ENCODE measurements around the gene TBC1D8.

Gene TBC1D8

GRCh38 chr2:101111917-101112771 lies 39.0 kb downstream of the TBC1D8 start:
- DNase-seq (ENCODE audit: low spot score): no peak

GRCh38 chr2:101111262-101111838 lies 39.8 kb downstream of the TBC1D8 start:
- no peak for DNase-seq (ENCODE audit: low spot score)

GRCh38 chr2:101109451-101110118 lies 41.6 kb downstream of the TBC1D8 start:
- no peak for DNase-seq (ENCODE audit: low spot score)

- DNase-seq (ENCODE audit: low spot score): no peak
These were observed 42.8 kb downstream of the TBC1D8 start for GRCh38 chr2:101108357-101108756.

GRCh38 chr2:101107241-101107640 lies 43.9 kb downstream of the TBC1D8 start:
- DNase-seq (ENCODE audit: low spot score): no peak

- DNase-seq (ENCODE audit: low spot score): no peak
These were observed 44.6 kb downstream of the TBC1D8 start for GRCh38 chr2:101106453-101107181.

- DNase-seq (ENCODE audit: low spot score): no peak
These were observed 45.5 kb downstream of the TBC1D8 start for GRCh38 chr2:101105654-101106053.

GRCh38 chr2:101097638-101098037 lies 53.5 kb downstream of the TBC1D8 start:
- DNase-seq (ENCODE audit: low spot score): no peak

GRCh38 chr2:101096619-101097142 lies 54.5 kb downstream of the TBC1D8 start:
- no peak for DNase-seq (ENCODE audit: low spot score)

GRCh38 chr2:101094351-101094750 lies 56.8 kb downstream of the TBC1D8 start:
- no peak for DNase-seq (ENCODE audit: low spot score)

GRCh38 chr2:101089942-101090799 lies 61.0 kb downstream of the TBC1D8 start:
- no peak for DNase-seq (ENCODE audit: low spot score)

GRCh38 chr2:101089419-101089818 lies 61.8 kb downstream of the TBC1D8 start:
- no peak for DNase-seq (ENCODE audit: low spot score)

GRCh38 chr2:101087638-101088037 lies 63.5 kb downstream of the TBC1D8 start:
- no peak for DNase-seq (ENCODE audit: low spot score)

GRCh38 chr2:101083613-101084012 lies 67.6 kb downstream of the TBC1D8 start:
- no peak for DNase-seq (ENCODE audit: low spot score)

GRCh38 chr2:101082998-101083397 lies 68.2 kb downstream of the TBC1D8 start:
- no peak for DNase-seq (ENCODE audit: low spot score)

- DNase-seq (ENCODE audit: low spot score): no peak
These were observed 69.7 kb downstream of the TBC1D8 start for GRCh38 chr2:101081375-101081907.

- no peak for DNase-seq (ENCODE audit: low spot score)
These were observed 70.7 kb downstream of the TBC1D8 start for GRCh38 chr2:101080211-101081068.

- no peak for DNase-seq (ENCODE audit: low spot score)
These were observed 74.6 kb downstream of the TBC1D8 start for GRCh38 chr2:101076581-101076980.

- DNase-seq (ENCODE audit: low spot score): no peak
These were observed 86.2 kb downstream of the TBC1D8 start for GRCh38 chr2:101064868-101065549.
